HEK293 (cell line): ENCODE measurements around the gene SEC24B.

Source experiments
- GFI1B ChIP-seq: fragments of 450-650 bp; formaldehyde crosslinking; IDR thresholded peaks from 2 replicates; pipeline ENCODE4 v1.5.1; 2016; ENCODE audit warnings: missing biosample characterization, missing genetic modification characterization
- GLI2 ChIP-seq: fragments of 450-650 bp; formaldehyde crosslinking; IDR thresholded peaks from 2 replicates; pipeline ENCODE4; 2017; ENCODE audit warnings: missing biosample characterization, missing genetic modification characterization, low read depth, borderline replicate concordance
- GLIS2 ChIP-seq: fragments of 450-650 bp; formaldehyde crosslinking; IDR thresholded peaks from 2 replicates; pipeline ENCODE4 v1.5.1; 2016; ENCODE audit warnings: missing biosample characterization, missing genetic modification characterization
- KLF10 ChIP-seq: fragments of 450-650 bp; IDR thresholded peaks from 2 replicates; pipeline ENCODE4 v1.5.1; 2018; ENCODE audit warnings: missing biosample characterization, mild to moderate bottlenecking, missing genetic modification characterization
- KLF8 ChIP-seq: fragments of 450-650 bp; formaldehyde crosslinking; IDR thresholded peaks from 2 replicates; pipeline ENCODE4 v1.5.1; 2016; ENCODE audit warnings: missing biosample characterization, missing genetic modification characterization
- KLF9 ChIP-seq: fragments of 450-650 bp; formaldehyde crosslinking; IDR thresholded peaks from 2 replicates; pipeline ENCODE4 v1.5.1; 2016; ENCODE audit warnings: missing biosample characterization, missing genetic modification characterization, low read depth
- MYNN ChIP-seq: fragments of 450-650 bp; formaldehyde crosslinking; IDR thresholded peaks from 2 replicates; pipeline ENCODE4 v1.5.1; 2016; ENCODE audit warnings: missing biosample characterization, missing genetic modification characterization, borderline replicate concordance
- REPIN1 ChIP-seq: fragments of 450-650 bp; formaldehyde crosslinking; IDR thresholded peaks from 2 replicates; pipeline ENCODE4 v1.5.1; 2017; ENCODE audit warnings: missing biosample characterization, missing genetic modification characterization, low read depth
- SP3 ChIP-seq: fragments of 450-650 bp; formaldehyde crosslinking; IDR thresholded peaks from 2 replicates; pipeline ENCODE4 v1.5.1; 2016; ENCODE audit warnings: missing biosample characterization, missing genetic modification characterization
- TCF7L2 ChIP-seq: IDR thresholded peaks from 2 replicates; pipeline ENCODE4 v1.6.1; 2011; ENCODE audit warnings: low read depth, mild to moderate bottlenecking, inconsistent platforms, low read length, moderate library complexity, borderline replicate concordance
- WT1 ChIP-seq: fragments of 450-650 bp; formaldehyde crosslinking; IDR thresholded peaks from 2 replicates; pipeline ENCODE4 v1.5.1; 2016; ENCODE audit warnings: missing biosample characterization, missing genetic modification characterization
- YY1 ChIP-seq: fragments of 450-650 bp; formaldehyde crosslinking; IDR thresholded peaks from 2 replicates; pipeline ENCODE4 v1.5.1; 2018; ENCODE audit warnings: missing biosample characterization, missing genetic modification characterization
- ZBTB20 ChIP-seq: fragments of 450-650 bp; formaldehyde crosslinking; IDR thresholded peaks from 2 replicates; pipeline ENCODE4 v1.5.1; 2016; ENCODE audit warnings: missing biosample characterization, missing genetic modification characterization
- ZFHX2 ChIP-seq: fragments of 450-650 bp; formaldehyde crosslinking; conservative IDR thresholded peaks from 2 replicates; pipeline ENCODE4 v1.5.1; 2016; ENCODE audit warnings: missing biosample characterization, missing genetic modification characterization
- ZNF157 ChIP-seq: fragments of 450-650 bp; formaldehyde crosslinking; IDR thresholded peaks from 2 replicates; pipeline ENCODE4 v1.5.1; 2016; ENCODE audit warnings: missing biosample characterization, missing genetic modification characterization
- ZNF184 ChIP-seq: fragments of 450-650 bp; IDR thresholded peaks from 2 replicates; pipeline ENCODE4 v1.5.1; 2018; ENCODE audit warnings: missing biosample characterization, mild to moderate bottlenecking, missing genetic modification characterization
- ZNF24 ChIP-seq: fragments of 450-650 bp; formaldehyde crosslinking; IDR thresholded peaks from 2 replicates; pipeline ENCODE4 v1.5.1; 2016; ENCODE audit warnings: missing biosample characterization, missing genetic modification characterization
- ZNF394 ChIP-seq: fragments of 450-650 bp; formaldehyde crosslinking; IDR thresholded peaks from 2 replicates; pipeline ENCODE4 v1.5.1; 2016; ENCODE audit warnings: missing biosample characterization, missing genetic modification characterization, mild to moderate bottlenecking, moderate library complexity, borderline replicate concordance
- ZNF544 ChIP-seq: fragments of 450-650 bp; formaldehyde crosslinking; IDR thresholded peaks from 2 replicates; pipeline ENCODE4 v1.5.0; 2017; ENCODE audit warnings: missing biosample characterization, missing genetic modification characterization
- ZNF548 ChIP-seq: fragments of 450-650 bp; formaldehyde crosslinking; IDR thresholded peaks from 2 replicates; pipeline ENCODE4 v1.5.1; 2016; ENCODE audit warnings: missing biosample characterization, missing genetic modification characterization
- ZNF596 ChIP-seq: fragments of 450-650 bp; IDR thresholded peaks from 2 replicates; pipeline ENCODE4 v1.5.0; 2018; ENCODE audit warnings: missing biosample characterization, mild to moderate bottlenecking, missing genetic modification characterization, moderate library complexity
- ZNF623 ChIP-seq: fragments of 450-650 bp; formaldehyde crosslinking; IDR thresholded peaks from 2 replicates; pipeline ENCODE4 v1.5.1; 2016; ENCODE audit warnings: missing biosample characterization, missing genetic modification characterization
- ZNF791 ChIP-seq: fragments of 450-650 bp; formaldehyde crosslinking; IDR thresholded peaks from 2 replicates; pipeline ENCODE4 v1.5.1; 2016; ENCODE audit warnings: missing biosample characterization, missing genetic modification characterization
- ZNF843 ChIP-seq: fragments of 450-650 bp; formaldehyde crosslinking; IDR thresholded peaks from 2 replicates; pipeline ENCODE4 v1.5.1; 2016; ENCODE audit warnings: missing biosample characterization, missing genetic modification characterization
- ZSCAN23 ChIP-seq: fragments of 450-650 bp; formaldehyde crosslinking; IDR thresholded peaks from 2 replicates; pipeline ENCODE4 v1.5.1; 2016; ENCODE audit warnings: missing biosample characterization, missing genetic modification characterization
- TF ChIP-seq, protein P1 (sequence below): fragments of 450-650 bp; formaldehyde crosslinking; IDR thresholded peaks from 2 replicates; pipeline ENCODE4 v1.5.1; 2016; ENCODE audit warnings: missing biosample characterization, missing genetic modification characterization
- TF ChIP-seq, protein P2 (sequence below): fragments of 450-650 bp; formaldehyde crosslinking; IDR thresholded peaks from 2 replicates; pipeline ENCODE4 v1.5.1; 2016; ENCODE audit warnings: missing biosample characterization, missing genetic modification characterization
- TF ChIP-seq, protein P3 (sequence below): IDR thresholded peaks from 2 replicates; pipeline ENCODE4 v1.6.1; 2011; ENCODE audit warnings: mild to moderate bottlenecking, low read depth, low read length, borderline replicate concordance
- TF ChIP-seq, protein P4 (sequence below): fragments of 450-650 bp; formaldehyde crosslinking; IDR thresholded peaks from 2 replicates; pipeline ENCODE4 v1.5.1; 2017; ENCODE audit warnings: missing biosample characterization, missing genetic modification characterization
- TF ChIP-seq, protein P5 (sequence below): sonication (generic); formaldehyde crosslinking; IDR thresholded peaks from 2 replicates; pipeline ENCODE4 v1.8.1; 2022; ENCODE audit warnings: mild to moderate bottlenecking, moderate library complexity, missing genetic modification reagents
- TF ChIP-seq, protein P6 (sequence below): fragments of 450-650 bp; formaldehyde crosslinking; IDR thresholded peaks from 2 replicates; pipeline ENCODE4 v1.5.1; 2016; ENCODE audit warnings: missing biosample characterization, missing genetic modification characterization, borderline replicate concordance

Gene SEC24B

DNA sequence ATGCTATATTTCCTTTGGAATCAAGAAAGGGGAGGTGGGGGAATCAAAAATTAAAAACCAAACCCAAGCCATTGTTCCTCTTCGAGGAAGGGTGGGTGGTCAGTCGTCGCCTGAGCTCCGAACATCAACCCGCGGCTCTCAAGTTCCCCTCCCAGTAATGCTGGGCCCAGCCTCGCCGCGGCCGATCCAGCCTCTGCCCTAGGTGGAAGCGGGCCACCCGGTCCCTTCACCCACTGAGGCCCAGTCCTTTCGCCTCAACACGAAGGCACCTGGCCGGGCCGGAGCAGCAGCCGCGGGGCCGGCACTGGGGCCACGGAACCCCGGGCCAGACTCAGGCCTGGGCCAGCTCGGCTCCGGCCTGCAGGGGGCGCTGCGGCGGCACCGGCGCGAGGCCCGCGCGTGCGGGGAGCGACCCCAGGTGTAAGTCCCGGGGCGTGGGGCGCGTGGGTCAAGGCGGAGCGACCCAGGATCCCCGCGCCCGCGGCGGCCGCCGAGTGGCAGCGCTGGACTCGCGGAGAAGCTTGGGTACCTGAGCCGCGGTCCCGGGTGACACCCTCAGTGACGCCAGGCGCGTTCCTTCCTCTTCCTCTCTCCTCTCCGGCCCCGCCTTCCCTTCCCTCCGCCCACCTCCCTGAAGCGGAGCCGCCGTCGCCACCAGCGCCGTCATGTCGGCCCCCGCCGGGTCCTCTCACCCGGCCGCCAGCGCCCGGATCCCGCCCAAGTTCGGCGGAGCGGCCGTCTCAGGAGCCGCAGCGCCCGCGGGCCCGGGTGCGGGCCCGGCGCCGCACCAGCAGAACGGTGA is at the start of gene SEC24B (continued):
- peak; percentile 63 for TF ChIP-seq ZFHX2 (tag by site-specific recombination)
- peak; percentile 65; the same call in 1 of the 2 replicates for TF ChIP-seq GLIS2
- TF ChIP-seq KLF9 = peak; percentile 83
- peak; percentile 49 for TF ChIP-seq SP3
- TF ChIP-seq, protein P1, sequence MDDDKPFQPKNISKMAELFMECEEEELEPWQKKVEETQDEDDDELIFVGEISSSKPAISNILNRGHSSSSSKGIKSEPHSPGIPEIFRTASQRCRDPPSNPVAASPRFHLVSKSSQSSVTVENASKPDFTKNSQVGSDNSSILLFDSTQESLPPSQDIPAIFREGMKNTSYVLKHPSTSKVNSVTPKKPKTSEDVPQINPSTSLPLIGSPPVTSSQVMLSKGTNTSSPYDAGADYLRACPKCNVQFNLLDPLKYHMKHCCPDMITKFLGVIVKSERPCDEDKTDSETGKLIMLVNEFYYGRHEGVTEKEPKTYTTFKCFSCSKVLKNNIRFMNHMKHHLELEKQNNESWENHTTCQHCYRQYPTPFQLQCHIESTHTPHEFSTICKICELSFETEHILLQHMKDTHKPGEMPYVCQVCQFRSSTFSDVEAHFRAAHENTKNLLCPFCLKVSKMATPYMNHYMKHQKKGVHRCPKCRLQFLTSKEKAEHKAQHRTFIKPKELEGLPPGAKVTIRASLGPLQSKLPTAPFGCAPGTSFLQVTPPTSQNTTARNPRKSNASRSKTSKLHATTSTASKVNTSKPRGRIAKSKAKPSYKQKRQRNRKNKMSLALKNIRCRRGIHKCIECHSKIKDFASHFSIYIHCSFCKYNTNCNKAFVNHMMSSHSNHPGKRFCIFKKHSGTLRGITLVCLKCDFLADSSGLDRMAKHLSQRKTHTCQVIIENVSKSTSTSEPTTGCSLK (tag by site-specific recombination) = no peak
- peak; percentile 90 for TF ChIP-seq ZNF394 (tag by site-specific recombination)
- no peak for TF ChIP-seq ZNF157 (tag by site-specific recombination)
- no peak for TF ChIP-seq GLI2 (tag by site-specific recombination)
- no peak for TF ChIP-seq ZNF548
- no peak for TF ChIP-seq ZSCAN23
- TF ChIP-seq ZNF544 (tag by site-specific recombination) = no peak
- TF ChIP-seq KLF10 (tag by site-specific recombination) = 0 out of 2 replicates have a peak, but pooled peaks have one; percentile 40
- TF ChIP-seq, protein P2, sequence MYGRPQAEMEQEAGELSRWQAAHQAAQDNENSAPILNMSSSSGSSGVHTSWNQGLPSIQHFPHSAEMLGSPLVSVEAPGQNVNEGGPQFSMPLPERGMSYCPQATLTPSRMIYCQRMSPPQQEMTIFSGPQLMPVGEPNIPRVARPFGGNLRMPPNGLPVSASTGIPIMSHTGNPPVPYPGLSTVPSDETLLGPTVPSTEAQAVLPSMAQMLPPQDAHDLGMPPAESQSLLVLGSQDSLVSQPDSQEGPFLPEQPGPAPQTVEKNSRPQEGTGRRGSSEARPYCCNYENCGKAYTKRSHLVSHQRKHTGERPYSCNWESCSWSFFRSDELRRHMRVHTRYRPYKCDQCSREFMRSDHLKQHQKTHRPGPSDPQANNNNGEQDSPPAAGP (tag by site-specific recombination) = no peak
- TF ChIP-seq, protein P3, sequence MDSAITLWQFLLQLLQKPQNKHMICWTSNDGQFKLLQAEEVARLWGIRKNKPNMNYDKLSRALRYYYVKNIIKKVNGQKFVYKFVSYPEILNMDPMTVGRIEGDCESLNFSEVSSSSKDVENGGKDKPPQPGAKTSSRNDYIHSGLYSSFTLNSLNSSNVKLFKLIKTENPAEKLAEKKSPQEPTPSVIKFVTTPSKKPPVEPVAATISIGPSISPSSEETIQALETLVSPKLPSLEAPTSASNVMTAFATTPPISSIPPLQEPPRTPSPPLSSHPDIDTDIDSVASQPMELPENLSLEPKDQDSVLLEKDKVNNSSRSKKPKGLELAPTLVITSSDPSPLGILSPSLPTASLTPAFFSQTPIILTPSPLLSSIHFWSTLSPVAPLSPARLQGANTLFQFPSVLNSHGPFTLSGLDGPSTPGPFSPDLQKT = no peak
- TF ChIP-seq, protein P4, sequence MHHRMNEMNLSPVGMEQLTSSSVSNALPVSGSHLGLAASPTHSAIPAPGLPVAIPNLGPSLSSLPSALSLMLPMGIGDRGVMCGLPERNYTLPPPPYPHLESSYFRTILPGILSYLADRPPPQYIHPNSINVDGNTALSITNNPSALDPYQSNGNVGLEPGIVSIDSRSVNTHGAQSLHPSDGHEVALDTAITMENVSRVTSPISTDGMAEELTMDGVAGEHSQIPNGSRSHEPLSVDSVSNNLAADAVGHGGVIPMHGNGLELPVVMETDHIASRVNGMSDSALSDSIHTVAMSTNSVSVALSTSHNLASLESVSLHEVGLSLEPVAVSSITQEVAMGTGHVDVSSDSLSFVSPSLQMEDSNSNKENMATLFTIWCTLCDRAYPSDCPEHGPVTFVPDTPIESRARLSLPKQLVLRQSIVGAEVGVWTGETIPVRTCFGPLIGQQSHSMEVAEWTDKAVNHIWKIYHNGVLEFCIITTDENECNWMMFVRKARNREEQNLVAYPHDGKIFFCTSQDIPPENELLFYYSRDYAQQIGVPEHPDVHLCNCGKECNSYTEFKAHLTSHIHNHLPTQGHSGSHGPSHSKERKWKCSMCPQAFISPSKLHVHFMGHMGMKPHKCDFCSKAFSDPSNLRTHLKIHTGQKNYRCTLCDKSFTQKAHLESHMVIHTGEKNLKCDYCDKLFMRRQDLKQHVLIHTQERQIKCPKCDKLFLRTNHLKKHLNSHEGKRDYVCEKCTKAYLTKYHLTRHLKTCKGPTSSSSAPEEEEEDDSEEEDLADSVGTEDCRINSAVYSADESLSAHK (tag by site-specific recombination) = no peak
- 0 out of 2 replicates have a peak, but pooled peaks have one; percentile 27 for TF ChIP-seq YY1 (tag by site-specific recombination)
- TF ChIP-seq ZNF24 (tag by site-specific recombination) = no peak
- no peak for TF ChIP-seq GFI1B (tag by site-specific recombination)
- TF ChIP-seq ZNF791 (tag by site-specific recombination) = no peak
- peak; percentile 73; the same call in 1 of the 2 replicates for TF ChIP-seq KLF8 (tag by site-specific recombination)
- 0 out of 2 replicates have a peak, but pooled peaks have one; percentile 15 for TF ChIP-seq ZNF843 (tag by site-specific recombination)
- no peak for TF ChIP-seq WT1 (tag by site-specific recombination)
- TF ChIP-seq ZNF623 (tag by site-specific recombination) = no peak
- TF ChIP-seq MYNN = no peak
- TF ChIP-seq ZNF596 (tag by site-specific recombination) = 0 out of 2 replicates have a peak, but pooled peaks have one; percentile 34
- no peak for TF ChIP-seq ZNF184 (tag by site-specific recombination)
- TF ChIP-seq TCF7L2 = no peak
- TF ChIP-seq ZBTB20 (tag by site-specific recombination) = peak; percentile 81
- TF ChIP-seq REPIN1 (tag by site-specific recombination) = no peak
- TF ChIP-seq, protein P5, sequence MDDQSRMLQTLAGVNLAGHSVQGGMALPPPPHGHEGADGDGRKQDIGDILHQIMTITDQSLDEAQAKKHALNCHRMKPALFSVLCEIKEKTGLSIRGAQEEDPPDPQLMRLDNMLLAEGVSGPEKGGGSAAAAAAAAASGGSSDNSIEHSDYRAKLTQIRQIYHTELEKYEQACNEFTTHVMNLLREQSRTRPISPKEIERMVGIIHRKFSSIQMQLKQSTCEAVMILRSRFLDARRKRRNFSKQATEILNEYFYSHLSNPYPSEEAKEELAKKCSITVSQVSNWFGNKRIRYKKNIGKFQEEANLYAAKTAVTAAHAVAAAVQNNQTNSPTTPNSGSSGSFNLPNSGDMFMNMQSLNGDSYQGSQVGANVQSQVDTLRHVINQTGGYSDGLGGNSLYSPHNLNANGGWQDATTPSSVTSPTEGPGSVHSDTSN (CRISPR knock-in tag) = 0 out of 2 replicates have a peak, but pooled peaks have one; percentile 66
- TF ChIP-seq, protein P6, sequence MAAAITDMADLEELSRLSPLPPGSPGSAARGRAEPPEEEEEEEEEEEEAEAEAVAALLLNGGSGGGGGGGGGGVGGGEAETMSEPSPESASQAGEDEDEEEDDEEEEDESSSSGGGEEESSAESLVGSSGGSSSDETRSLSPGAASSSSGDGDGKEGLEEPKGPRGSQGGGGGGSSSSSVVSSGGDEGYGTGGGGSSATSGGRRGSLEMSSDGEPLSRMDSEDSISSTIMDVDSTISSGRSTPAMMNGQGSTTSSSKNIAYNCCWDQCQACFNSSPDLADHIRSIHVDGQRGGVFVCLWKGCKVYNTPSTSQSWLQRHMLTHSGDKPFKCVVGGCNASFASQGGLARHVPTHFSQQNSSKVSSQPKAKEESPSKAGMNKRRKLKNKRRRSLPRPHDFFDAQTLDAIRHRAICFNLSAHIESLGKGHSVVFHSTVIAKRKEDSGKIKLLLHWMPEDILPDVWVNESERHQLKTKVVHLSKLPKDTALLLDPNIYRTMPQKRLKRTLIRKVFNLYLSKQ = no peak
